HEK293 (cell line): Measurements from ENCODE around the gene VAT1L.

Experiments
- CTCF ChIA-PET: fragments of 350-600 bp; formaldehyde crosslinking; extraction: SDS; loops from one replicate; lab custom pipeline; 2021; ENCODE audit warnings: antibody characterized with exemption; lab: Yijun Ruan, JAX
- POLR2A ChIA-PET: fragments of 300-600 bp; formaldehyde crosslinking; extraction: SDS; loops from one replicate; lab custom pipeline; 2020; ENCODE audit warnings: antibody characterized with exemption, inconsistent platforms; lab: Yijun Ruan, JAX
- H3K27ac ChIP-seq: fragments of 200-500 bp; sonication (Bioruptor generic); 2 replicates; pipeline ENCODE4 v1.5.1; 2014; ENCODE audit warnings: low read depth, low read length, control low read depth, inconsistent platforms; ENCODE audit errors: extremely low read depth
- H3K36me3 ChIP-seq, 2 experiments: fragments of 200-500 bp in 1 of 2; sonication (Bioruptor generic) in 1 of 2; 1 replicate in 1 of 2; 2 replicates in 1 of 2; pipeline ENCODE4 v1.5.1; 2014 to 2017; ENCODE audit warnings: inconsistent platforms in 2 of 2, low read length in 2 of 2; ENCODE audit not compliant: control insufficient read depth in 2 of 2, insufficient read depth in 1 of 2
- H3K4me1 ChIP-seq: fragments of 200-500 bp; sonication (Bioruptor generic); 2 replicates; pipeline ENCODE4 v1.5.1; 2014; ENCODE audit warnings: mild to moderate bottlenecking, low read length, inconsistent platforms; ENCODE audit not compliant: control insufficient read depth, insufficient read depth
- H3K4me3 ChIP-seq: 2 replicates; pipeline ENCODE4 v1.5.1; 2011; ENCODE audit warnings: low read depth, mild to moderate bottlenecking, control low read depth, low read length, moderate library complexity
- H3K9me3 ChIP-seq: fragments of 200-500 bp; sonication (Bioruptor generic); 2 replicates; pipeline ENCODE4 v1.5.1; 2014; ENCODE audit warnings: low read depth, low read length, inconsistent platforms; ENCODE audit not compliant: control insufficient read depth, insufficient read depth
- GLIS2 ChIP-seq: fragments of 450-650 bp; formaldehyde crosslinking; IDR thresholded peaks from 2 replicates; pipeline ENCODE4 v1.5.1; 2016; ENCODE audit warnings: missing biosample characterization, missing genetic modification characterization
- KLF1 ChIP-seq: fragments of 450-650 bp; formaldehyde crosslinking; IDR thresholded peaks from 2 replicates; pipeline ENCODE4 v1.5.1; 2016; ENCODE audit warnings: missing biosample characterization, missing genetic modification characterization
- RBAK ChIP-seq: fragments of 450-650 bp; formaldehyde crosslinking; IDR thresholded peaks from 2 replicates; pipeline ENCODE4 v1.5.1; 2016; ENCODE audit warnings: missing biosample characterization, missing genetic modification characterization
- SALL2 ChIP-seq: fragments of 450-650 bp; formaldehyde crosslinking; IDR thresholded peaks from 2 replicates; pipeline ENCODE4 v1.5.0; 2017; ENCODE audit warnings: missing biosample characterization, mild to moderate bottlenecking, missing genetic modification characterization, borderline replicate concordance
- SCRT1 ChIP-seq: fragments of 450-650 bp; formaldehyde crosslinking; IDR thresholded peaks from 2 replicates; pipeline ENCODE4 v1.5.1; 2016; ENCODE audit warnings: missing biosample characterization, missing genetic modification characterization, borderline replicate concordance
- YY2 ChIP-seq: fragments of 450-650 bp; formaldehyde crosslinking; IDR thresholded peaks from 2 replicates; pipeline ENCODE4 v1.5.1; 2016; ENCODE audit warnings: missing biosample characterization, missing genetic modification characterization
- ZBTB17 ChIP-seq: fragments of 450-650 bp; formaldehyde crosslinking; IDR thresholded peaks from 2 replicates; pipeline ENCODE4 v1.5.1; 2016; ENCODE audit warnings: missing biosample characterization, missing genetic modification characterization
- ZFP69B ChIP-seq: fragments of 450-650 bp; formaldehyde crosslinking; IDR thresholded peaks from 2 replicates; pipeline ENCODE4 v1.5.1; 2016; ENCODE audit warnings: missing biosample characterization, missing genetic modification characterization
- ZNF10 ChIP-seq: fragments of 450-650 bp; formaldehyde crosslinking; IDR thresholded peaks from 2 replicates; pipeline ENCODE4 v1.5.1; 2017; ENCODE audit warnings: missing biosample characterization, missing genetic modification characterization
- ZNF112 ChIP-seq: fragments of 450-650 bp; formaldehyde crosslinking; IDR thresholded peaks from 2 replicates; pipeline ENCODE4 v1.5.0; 2017; ENCODE audit warnings: missing biosample characterization, missing genetic modification characterization
- ZNF133 ChIP-seq: fragments of 450-650 bp; formaldehyde crosslinking; IDR thresholded peaks from 2 replicates; pipeline ENCODE4 v1.5.1; 2016; ENCODE audit warnings: missing biosample characterization, missing genetic modification characterization
- ZNF138 ChIP-seq: fragments of 450-650 bp; formaldehyde crosslinking; IDR thresholded peaks from 2 replicates; pipeline ENCODE4 v1.5.1; 2016; ENCODE audit warnings: missing biosample characterization, missing genetic modification characterization, borderline replicate concordance
- ZNF169 ChIP-seq: fragments of 450-650 bp; formaldehyde crosslinking; IDR thresholded peaks from 2 replicates; pipeline ENCODE4 v1.5.1; 2016; ENCODE audit warnings: missing biosample characterization, missing genetic modification characterization
- ZNF239 ChIP-seq: fragments of 450-650 bp; formaldehyde crosslinking; IDR thresholded peaks from 2 replicates; pipeline ENCODE4 v1.5.1; 2016; ENCODE audit warnings: missing biosample characterization, missing genetic modification characterization
- ZNF311 ChIP-seq: fragments of 450-650 bp; formaldehyde crosslinking; IDR thresholded peaks from 2 replicates; pipeline ENCODE4 v1.5.1; 2017; ENCODE audit warnings: missing biosample characterization, missing genetic modification characterization, borderline replicate concordance
- ZNF362 ChIP-seq: fragments of 450-650 bp; formaldehyde crosslinking; IDR thresholded peaks from 2 replicates; pipeline ENCODE4 v1.5.1; 2016; ENCODE audit warnings: missing biosample characterization, missing genetic modification characterization
- ZNF394 ChIP-seq: fragments of 450-650 bp; formaldehyde crosslinking; IDR thresholded peaks from 2 replicates; pipeline ENCODE4 v1.5.1; 2016; ENCODE audit warnings: missing biosample characterization, missing genetic modification characterization, mild to moderate bottlenecking, moderate library complexity, borderline replicate concordance
- ZNF433 ChIP-seq: fragments of 450-650 bp; formaldehyde crosslinking; IDR thresholded peaks from 2 replicates; pipeline ENCODE4 v1.5.1; 2016; ENCODE audit warnings: missing biosample characterization, missing genetic modification characterization, low read depth
- ZNF558 ChIP-seq: fragments of 450-650 bp; formaldehyde crosslinking; IDR thresholded peaks from 2 replicates; pipeline ENCODE4 v1.5.1; 2016; ENCODE audit warnings: missing biosample characterization, missing genetic modification characterization
- ZNF571 ChIP-seq: fragments of 450-650 bp; formaldehyde crosslinking; IDR thresholded peaks from 2 replicates; pipeline ENCODE4 v1.5.0; 2017; ENCODE audit warnings: missing biosample characterization, missing genetic modification characterization
- ZNF645 ChIP-seq: fragments of 450-650 bp; formaldehyde crosslinking; IDR thresholded peaks from 2 replicates; pipeline ENCODE4; 2016; ENCODE audit warnings: missing biosample characterization, missing genetic modification characterization
- ZNF768 ChIP-seq: fragments of 450-650 bp; formaldehyde crosslinking; IDR thresholded peaks from 2 replicates; pipeline ENCODE4 v1.5.1; 2018; ENCODE audit warnings: missing biosample characterization, mild to moderate bottlenecking, missing genetic modification characterization
- ZSCAN5A ChIP-seq: fragments of 450-650 bp; formaldehyde crosslinking; IDR thresholded peaks from 2 replicates; pipeline ENCODE4 v1.5.1; 2016; ENCODE audit warnings: missing biosample characterization, missing genetic modification characterization

VAT1L gene

GRCh38 chr16:77784441-77785372 lies 3.7 kb upstream of the VAT1L start:
- no peak for TF ChIP-seq SCRT1 (tag by site-specific recombination)
- no peak for TF ChIP-seq GLIS2 (tag by site-specific recombination)
- TF ChIP-seq ZNF433 (tag by site-specific recombination) = no peak
- TF ChIP-seq ZFP69B = no peak
- H3K27ac ChIP-seq = no peak overlapping the region
- CTCF ChIA-PET = interaction anchor here (0.7 to 1.5 kb wide), 5 partner anchors 13 to 427 kb away, joined by 3 to 5 read pairs (median 3); no protein-coding TSS in a partner anchor
- no peaks in the 10 kb centered on the region for H3K36me3 ChIP-seq
- H3K4me3 ChIP-seq = no peak overlapping the region
- H3K9me3 ChIP-seq = no peaks in the 10 kb centered on the region
- POLR2A ChIA-PET = no interaction called here
- H3K4me1 ChIP-seq = peaks cover 9% of the 10 kb centered on the region

GRCh38 chr16:77785373-77785764 lies 3.0 kb upstream of the VAT1L start:
- Histone ChIP-seq H3K4me3 (no peak overlapping the region), H3K27ac (no peak overlapping the region), H3K4me1 (peaks cover 9% of the 10 kb centered on the region), H3K9me3 (no peaks in the 10 kb centered on the region), H3K36me3 (no peaks in the 10 kb centered on the region)
- CTCF ChIA-PET = interaction anchor here (0.7 to 1.6 kb wide), 6 partner anchors 11 to 428 kb away, joined by 3 to 6 read pairs (median 4); no protein-coding TSS in a partner anchor
- POLR2A ChIA-PET = no interaction called here
- no peak for TF ChIP-seq ZNF571 (tag by site-specific recombination)
- no peak for TF ChIP-seq KLF1
- TF ChIP-seq ZNF362 (tag by site-specific recombination) = no peak
- no peak for TF ChIP-seq ZNF133
- TF ChIP-seq ZNF311 (tag by site-specific recombination) = no peak
- TF ChIP-seq ZNF112 (tag by site-specific recombination) = no peak
- TF ChIP-seq ZNF10 (tag by site-specific recombination) = no peak
- no peak for TF ChIP-seq RBAK (tag by site-specific recombination)
- no peak for TF ChIP-seq YY2 (tag by site-specific recombination)
- no peak for TF ChIP-seq ZNF768 (tag by site-specific recombination)
- no peak for TF ChIP-seq ZNF169 (tag by site-specific recombination)
- TF ChIP-seq ZSCAN5A = no peak
- TF ChIP-seq ZNF394 (tag by site-specific recombination) = no peak
- no peak for TF ChIP-seq SALL2 (tag by site-specific recombination)
- TF ChIP-seq ZNF138 = no peak
- TF ChIP-seq ZNF645 (tag by site-specific recombination) = no peak
- no peak for TF ChIP-seq ZBTB17 (tag by site-specific recombination)
- no peak for TF ChIP-seq ZNF558 (tag by site-specific recombination)
- TF ChIP-seq ZNF239 (tag by site-specific recombination) = no peak
